Fibroblast of skin of scalp (primary cell): Measurements from ENCODE around the gene PDE3A.
A peak's percentile ranks its signal among the peaks of the same experiment; 100 is the strongest.
"Not testable (repeated sequence)": the region's sequence is repeated elsewhere in the genome, so short reads cannot be mapped to it uniquely, and the experiment has no call there.

ENCODE experiments used
- DNase-seq: peaks from one replicate; pipeline ENCODE4 v3.0.0-alpha.2; 2013

PDE3A gene

DNA sequence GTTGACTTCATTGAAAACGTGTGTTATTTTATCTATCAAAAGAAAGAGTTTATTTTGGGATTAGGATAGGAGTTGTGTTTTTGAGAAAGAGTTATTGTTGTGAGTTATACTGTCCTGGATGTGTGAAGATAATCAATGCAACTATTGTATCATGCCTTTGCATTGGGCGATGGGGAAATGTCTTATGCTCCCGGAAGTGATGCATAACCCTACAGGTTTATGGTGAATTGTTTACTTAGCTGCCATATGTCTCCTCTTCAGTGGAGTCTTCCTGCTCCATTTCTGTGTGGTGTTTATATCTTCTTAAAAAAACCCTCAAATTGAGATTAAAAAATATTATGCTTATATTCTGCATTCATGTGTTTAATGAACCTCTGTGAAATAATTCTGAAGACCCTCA lies 6.5 kb downstream of the PDE3A start:
- DNase-seq: no peak

DNA sequence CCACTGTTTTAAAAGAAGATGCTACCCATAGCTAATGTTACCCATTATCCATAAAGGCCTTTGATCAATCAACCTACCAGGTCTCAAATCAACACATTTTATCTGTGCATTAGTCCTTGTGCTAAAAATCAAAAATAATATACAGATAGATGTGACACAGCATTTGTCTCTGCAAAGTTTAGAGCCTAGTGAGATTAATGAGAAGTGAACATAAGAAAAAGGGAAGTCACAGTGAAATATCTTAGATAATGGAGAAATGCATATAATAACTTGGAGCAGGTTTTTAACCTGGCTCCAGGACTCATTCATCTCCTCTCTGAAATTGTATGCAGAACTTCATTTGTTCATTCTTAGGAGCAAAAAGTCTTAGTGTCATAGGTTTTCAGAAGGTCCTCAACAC lies 7.2 kb downstream of the PDE3A start:
- no peak for DNase-seq

DNA sequence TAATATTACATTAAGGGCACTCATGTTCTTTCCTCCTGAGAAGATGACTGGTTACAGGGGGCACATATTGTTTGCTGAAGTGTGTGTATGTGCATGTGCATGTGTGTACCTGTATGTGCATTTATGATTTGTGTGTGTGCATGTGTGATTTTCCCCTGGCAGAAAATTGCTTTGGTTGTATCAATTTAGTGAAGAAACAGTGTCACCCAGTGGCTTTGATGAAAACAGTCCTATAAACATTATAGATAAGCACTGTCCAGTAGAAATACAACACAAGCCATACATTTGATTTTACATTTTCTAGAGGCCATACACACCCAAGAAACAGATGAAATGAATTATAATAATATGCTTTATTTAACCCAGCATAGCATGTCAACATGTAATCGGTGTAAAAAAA lies 8.6 kb downstream of the PDE3A start:
- DNase-seq: peak; percentile 56

DNA sequence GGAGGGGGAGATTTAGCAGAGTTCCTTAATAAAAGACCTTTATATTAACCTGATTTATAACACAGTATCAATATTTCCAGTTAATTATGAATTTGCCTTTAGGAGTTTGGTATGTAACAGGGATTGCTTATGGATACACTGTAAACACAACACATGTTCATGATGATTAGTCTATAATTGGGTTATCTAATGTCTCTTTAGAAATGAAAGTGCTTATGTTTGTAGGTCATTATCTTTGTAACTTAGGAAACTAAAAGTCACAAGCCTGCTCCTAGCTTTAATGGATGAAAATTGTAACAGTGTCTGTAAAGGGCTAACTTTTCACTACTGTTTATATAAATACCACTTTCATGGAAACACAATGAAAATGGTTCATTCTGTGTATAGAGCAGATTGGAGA lies 9.4 kb downstream of the PDE3A start:
- DNase-seq: no peak

DNA sequence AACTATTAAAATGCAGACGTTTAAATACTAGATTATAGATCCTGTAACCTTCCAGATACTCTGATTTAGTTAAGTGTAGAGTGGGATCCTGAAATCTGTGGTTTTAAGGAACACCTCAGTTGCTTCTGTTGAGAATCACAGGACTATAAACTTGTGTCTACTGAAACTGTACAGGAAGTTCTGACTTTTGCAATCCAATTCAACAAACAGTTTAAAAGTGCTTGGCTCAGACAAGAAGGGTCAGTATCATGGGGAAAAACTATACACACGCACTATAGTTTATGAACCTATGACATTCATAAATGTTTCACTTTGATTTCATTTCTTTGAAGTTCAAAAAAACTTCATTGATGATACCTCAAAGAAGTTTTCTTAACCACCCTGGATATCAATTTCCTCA lies 13.8 kb downstream of the PDE3A start:
- no peak for DNase-seq

DNA sequence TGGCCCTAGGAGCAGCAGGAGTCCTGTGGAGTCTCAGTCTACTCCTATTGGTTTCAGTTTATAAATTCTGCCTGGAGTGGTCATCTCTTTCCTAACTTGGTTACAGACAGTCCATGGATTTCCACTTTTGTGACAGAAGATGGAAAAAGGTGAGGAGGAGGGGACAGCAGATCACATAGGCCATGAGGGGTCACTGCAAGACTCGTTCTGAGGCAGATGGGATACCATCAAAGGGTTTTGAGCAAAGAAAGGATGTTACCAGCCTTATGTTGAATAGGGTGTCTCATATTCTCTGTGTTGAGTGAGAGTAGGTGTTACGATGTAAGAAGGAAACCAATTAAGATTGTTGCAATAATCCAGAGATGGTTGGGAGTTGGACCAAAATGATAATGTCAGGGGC lies 15.3 kb downstream of the PDE3A start:
- no peak for DNase-seq

DNA sequence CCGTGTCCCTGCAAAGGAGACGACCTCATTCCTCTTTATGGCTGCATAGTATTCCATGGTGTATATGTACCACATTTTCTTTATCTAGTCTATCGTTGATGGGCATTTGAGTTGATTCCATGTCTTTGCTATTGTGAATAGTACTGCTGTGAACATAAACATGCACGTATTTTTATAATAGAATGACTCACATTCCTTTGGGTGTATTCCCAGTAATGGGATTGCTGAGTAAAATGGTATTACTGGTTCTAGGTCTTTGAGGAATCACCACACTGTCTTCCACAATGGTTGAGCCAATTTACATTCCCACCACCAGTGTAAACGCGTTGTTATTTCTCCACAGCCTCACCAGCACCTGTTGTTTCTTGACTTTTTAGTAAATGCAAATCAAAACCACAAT lies 16.5 kb downstream of the PDE3A start:
- not testable (repeated sequence) for DNase-seq

DNA sequence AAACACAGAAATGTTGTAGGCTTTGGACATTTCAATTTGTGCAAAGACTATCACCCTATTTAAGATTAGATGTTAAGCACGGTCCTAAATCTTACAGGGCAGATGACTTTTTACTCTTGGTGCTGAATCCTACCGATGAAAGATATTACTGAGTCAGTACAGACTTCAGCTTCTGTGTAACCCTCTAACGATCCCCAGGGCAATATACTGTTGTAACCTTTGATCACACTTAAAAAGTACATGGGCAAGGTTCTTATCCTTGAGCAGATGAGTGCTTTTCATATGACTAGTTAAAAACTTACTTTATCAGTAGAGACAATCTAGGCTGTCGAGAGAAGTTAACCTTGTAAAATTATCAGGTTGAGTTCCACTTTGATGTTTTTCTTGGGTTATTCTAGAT lies 22.5 kb downstream of the PDE3A start:
- DNase-seq: no peak

DNA sequence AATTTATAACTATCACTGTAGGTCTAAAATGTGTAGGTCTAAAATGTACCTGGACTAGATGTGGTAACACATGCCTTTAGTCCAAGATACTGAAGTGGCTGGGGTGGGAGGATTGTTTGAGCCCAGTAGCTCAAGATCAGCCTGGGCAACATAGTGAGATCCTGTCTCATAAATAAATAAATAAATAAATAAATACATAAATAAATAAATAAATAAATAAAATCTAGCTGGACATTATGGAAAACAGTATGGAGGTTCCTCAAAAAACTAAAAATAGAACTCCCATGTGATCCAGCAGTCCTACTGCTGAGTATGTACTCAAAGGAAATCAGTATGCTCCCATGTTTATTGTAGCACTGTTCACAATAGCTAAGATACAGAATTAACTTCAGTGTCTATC lies 24.0 kb downstream of the PDE3A start:
- DNase-seq: no peak

DNA sequence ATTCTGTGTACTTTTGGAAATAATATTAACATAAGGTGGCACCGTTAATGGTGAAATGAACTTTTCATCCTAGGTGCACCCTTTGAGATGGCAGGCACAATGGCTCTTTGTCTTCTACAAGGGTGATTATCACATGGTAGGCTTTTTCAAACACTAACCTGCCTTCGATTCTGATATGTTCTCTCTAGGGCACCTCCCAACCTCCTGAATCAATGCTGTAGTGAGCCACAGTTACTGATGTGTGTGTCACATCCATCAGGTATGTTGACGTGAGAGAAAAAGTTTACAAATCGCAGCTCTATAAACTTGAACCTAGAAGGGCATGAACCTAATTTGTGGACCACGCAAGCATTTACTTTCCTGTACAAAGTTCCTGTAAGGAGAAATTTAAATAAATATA lies 25.4 kb downstream of the PDE3A start:
- DNase-seq: no peak

DNA sequence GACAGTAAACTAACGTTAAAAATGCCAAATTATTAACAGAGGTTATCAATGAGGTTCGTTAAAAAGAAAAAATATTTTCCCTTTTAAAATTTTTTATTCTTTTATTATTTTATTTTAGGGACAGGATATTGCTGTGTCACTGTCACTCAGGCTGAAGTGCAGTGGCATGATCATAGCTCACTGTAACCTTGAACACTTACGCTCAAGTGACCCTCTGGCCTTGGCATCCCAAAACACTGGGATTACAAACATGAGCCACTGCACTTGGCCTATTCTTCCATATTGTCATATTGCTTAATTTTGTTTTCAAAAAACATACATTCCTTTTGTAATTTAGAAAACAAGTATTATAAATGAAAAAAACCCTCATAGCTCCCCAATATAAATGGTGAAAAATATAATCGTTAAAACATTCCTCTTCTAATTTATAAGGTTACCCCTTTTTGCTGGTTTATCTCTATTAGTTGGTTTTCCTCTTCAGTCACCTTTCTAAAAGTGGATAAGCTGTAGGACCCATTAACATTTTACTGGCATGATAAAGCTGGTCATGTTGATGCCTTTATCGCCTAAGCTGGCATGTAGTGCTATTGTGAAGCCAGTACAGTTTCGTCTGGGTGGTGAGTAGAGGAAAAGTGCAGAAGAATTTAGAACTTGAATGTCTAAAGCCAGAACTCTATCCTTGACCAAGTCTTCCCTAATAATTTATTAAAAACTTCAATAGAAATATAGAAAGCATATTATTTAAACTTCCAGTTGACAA lies 27.6 kb downstream of the PDE3A start:
- DNase-seq: no peak

DNA sequence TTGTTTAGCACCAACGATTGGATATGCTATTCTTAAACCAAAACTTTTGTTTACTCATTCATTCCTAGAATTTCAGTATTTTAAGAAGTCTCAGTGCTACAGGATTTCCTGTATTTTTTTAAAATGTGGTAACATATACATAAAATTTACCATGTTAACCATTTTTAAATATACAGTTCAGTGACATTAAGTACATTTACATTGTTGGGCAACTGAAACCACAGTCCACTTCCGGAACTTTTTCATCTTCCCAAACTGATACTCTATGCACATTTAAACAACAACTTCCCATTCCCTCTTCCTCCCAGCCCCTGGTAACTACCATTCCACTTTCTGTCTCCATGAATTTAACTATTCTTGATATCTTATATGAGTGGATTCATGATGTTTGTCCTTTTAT lies 30.3 kb downstream of the PDE3A start:
- DNase-seq: no peak

DNA sequence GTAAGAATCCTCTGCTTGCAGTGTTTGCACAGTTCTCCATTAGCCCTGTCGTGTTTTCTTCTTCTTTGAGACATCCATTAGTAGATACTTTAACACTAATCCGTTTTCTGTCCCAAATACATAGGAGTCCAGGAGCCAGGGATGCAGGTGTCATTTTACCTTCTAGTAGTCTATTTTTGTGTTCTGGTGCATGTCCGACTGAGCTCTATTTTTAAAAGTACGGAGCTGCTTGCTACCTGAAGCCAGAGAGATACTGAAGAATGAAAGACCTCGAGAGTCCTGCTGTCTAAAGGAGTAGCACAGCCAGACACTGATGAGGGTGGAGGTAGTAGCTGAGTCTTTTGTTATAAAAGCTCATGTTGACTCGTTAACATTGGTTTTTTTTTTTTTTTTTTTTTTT lies 31.7 kb downstream of the PDE3A start:
- DNase-seq: no peak

DNA sequence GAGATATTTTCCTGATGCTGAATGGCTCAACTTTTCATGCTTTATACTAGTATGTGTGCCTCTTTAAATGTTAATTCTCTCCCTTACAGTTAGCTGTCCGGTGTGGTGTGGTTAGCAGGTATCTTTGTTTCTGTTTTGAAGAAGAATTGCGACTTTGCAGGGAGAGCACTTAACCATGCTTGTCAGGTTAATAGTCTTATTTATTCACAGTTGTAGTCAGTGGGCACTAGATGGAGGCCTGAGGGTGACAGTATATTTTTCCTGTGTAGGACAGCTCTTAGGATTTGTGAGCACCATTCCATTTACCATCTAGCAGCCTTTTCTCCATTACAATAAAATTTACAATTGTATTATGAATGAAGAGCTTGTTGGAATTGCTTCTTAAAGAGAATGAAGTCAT lies 34.9 kb downstream of the PDE3A start:
- DNase-seq: no peak

DNA sequence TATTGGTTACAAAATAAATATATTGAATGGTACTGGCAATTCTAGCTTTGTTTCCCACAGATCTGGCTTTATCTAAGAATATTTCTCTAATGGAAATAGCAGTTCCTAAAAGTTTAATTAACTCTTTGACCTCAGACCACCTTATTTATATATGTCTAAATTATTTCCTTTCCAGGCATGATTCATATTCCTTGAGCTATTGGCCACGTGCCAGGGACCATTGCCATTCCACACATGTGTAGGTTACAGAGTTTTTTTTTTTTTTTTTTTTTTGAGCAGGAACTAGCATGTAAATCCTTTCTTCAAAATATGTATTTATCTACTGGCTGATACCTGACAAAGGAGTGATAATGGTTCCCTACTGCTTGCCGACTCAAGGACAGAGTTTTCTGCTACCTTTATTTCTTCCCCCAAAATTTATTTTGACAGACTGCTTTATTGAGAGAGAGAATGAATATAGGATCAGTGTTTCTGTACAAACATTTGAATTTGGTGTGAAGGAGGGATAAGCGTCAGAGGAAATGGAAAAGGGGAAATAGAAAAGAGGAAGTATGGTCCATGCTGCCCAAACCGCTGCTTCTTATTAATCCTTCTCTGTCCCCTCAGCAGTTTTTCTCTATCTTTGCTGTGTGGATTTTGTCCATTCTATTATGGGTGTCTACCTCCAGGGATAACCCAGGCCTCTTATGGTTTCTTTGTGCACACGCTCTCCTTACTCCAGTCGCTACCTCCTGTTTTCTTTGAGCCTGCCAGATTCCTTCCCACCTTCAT lies 36.4 kb downstream of the PDE3A start:
- DNase-seq: peak; percentile 73

DNA sequence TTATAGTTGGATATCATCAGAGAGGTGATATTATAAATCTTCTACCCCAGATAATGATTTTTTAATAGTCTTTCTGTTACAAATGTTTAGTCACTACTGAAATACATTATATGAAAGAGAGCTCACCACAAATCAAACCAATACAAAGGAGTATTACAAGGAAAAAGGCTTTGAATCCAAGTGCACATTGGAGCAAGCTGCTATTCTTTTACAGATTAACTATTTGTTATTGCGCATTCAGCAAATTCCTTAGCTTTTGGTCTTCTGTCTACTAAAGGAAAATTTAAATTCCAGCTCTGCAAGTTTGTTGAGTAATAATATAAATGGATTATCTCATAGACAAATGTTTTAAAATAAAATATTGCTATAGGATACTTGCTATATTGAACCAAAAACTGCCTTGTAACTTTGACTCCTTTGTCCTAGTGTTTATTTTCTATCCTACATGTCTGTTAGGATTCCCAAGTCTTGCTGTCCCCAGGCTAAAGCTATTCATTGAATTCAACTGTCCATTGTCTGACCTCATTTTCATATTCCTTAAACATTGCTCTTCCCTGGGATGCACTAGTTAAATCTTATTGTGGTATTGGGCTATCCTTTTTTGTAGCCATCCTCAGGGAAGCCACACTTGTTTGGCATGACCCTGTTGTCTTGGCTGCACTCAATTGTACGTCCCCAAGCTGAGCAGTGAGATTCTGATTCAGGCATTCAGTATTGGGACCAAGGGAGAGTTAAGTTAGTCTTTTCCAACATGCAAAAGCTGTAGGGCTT lies 41.5 kb downstream of the PDE3A start:
- peak; percentile 40 for DNase-seq

DNA sequence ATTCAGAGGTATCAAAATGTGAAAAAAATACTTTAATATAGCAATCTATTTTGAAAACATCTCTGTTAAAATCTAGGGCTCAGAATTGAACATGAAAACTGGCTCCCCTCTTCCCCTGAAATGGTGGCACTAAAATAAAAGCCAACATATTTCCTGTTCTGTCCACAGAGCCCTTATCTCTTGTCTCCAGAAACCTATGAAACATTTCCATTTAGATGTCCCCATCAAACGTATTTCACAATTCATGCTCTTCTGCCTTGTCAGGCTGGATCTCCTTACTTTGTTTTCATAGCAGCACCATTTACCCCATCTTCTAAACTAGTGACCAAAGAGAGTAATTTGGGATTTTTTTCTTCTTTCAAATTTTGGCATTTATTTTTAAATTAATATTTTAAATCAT lies 42.4 kb downstream of the PDE3A start:
- no peak for DNase-seq

DNA sequence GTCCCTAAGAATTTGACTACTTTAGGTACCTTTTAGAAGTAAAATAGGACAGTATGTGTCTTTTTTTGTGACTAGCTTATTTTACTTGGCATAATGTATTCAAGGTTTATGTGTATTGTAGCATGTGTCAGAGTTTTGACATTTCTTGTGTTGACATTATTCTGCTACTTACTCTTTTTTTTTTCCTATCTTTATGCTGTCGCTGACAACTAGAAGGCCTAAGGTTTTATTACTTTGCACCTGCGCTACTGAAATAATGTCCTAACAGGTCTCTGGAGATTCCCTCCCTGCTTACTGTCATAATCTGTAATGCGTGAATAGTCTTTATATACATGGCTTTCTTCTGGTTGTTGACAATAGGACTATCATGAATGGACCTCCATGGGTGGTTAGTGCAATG lies 43.0 kb downstream of the PDE3A start:
- no peak for DNase-seq

DNA sequence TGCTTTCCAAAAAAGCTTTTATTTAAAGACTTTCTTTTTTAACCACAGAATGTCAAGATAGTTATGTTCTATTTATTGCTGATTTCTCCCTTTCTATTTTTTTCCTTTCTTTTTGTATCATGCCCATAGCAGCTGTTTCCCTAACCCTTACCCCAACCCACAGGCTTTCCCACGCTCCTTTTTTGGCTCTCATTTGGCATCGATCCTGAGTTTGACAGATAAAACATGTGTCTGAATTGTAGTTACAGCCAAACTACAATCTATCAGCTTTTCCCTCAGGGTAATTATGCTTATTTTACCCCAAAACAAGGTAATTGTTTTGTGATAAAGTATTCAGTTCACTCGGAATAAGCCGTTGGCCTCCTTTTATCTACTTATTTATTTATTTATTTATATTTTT lies 46.7 kb downstream of the PDE3A start:
- DNase-seq: peak; percentile 65

DNA sequence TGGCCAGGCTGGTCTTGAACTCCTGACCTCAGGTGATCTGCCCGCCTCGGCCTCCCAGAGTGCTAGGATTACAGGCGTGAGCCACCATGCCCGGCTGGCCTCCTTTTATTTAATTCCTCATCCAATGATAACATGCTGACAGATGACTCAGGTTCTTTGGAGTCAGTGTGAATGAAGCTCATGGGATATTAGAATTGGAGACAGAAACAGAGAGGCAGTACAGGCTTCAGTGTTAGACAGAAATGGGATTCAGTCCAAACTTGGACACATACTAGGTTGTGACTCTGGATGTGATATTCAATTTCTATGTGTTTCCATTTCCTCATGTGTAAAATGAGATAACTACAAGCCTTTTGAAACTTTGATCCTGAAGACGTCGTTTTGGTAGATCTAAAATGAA lies 47.3 kb downstream of the PDE3A start:
- no peak for DNase-seq

DNA sequence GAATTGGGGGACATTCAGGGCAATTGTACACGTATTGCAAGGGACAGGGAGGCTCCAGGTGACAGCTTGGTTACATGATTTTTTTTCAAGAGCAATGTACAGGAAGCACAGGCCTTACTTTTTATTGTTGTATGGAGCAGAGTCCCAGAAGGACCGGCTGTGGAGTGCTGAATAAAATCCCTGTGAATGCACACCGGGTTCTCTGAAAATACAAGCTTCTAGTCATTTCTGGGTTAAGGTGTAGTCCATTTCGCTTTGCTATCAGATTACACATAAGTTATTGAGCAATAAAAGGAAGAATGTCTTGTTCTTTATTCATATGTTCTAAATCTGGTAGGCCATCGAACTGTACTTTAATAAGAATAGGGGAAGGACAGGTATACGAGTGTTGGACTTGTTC lies 52.2 kb downstream of the PDE3A start:
- no peak for DNase-seq

DNA sequence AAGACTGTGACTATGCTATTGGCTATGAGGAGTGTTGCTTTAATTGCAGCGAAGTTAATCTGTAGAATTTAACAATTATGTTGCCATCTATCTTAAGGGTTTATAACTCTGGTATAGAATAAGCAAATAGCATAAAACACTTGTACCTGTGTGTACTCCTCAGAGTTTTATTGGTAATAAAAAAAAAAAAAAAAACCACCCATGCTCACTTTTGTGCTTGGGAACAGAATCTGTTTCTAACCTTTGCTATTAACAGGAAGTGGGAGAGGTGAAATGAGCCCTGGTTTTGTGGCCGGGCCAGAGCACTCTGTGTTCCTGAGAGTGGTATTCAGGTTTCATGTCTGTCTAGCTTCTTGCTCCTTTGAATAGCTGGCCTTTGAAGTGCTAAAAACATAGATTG lies 53.1 kb downstream of the PDE3A start:
- DNase-seq: no peak

DNA sequence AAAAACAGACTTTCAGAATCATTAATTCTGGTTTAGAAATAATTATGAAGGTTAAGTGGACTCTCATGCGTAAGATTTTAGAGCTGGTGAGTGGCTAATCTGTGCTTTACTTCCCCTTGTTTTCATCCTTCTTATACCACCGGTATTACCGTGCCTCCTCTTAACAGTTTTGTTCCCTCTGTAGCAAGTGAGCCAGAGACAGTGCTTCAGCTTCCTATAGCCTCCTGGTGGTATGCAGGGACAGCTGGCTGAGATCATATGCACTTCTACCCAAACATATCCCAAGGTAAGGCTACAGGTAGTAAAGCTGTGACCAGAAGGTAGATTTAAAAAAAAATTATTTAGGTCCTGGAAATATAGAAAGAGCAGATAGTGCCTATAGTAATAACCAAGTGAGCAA lies 55.2 kb downstream of the PDE3A start:
- no peak for DNase-seq

DNA sequence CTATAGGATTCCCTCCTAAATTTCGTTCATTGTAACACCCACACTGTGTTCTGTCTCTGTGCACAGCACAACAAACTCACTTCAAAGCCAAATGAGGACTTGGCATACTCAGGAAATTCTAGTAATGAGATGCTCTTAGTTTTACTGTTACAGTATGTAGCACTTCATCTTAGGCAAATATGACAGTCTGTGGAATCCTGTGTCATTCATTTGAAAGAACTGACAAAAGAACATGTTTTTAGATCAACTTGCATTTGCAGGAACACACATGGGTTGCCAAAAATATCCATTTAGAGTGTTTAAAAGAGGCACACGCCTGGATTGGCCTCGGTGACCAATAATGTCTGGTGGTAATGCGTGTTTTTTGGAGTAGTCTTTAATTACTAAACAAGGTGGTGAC lies 56.5 kb downstream of the PDE3A start:
- no peak for DNase-seq
